Measurements from ENCODE around the gene ZNF32.
A peak's percentile ranks its signal among the peaks of the same experiment; 100 is the strongest.
"Not testable (repeated sequence)": the region's sequence is repeated elsewhere in the genome, so short reads cannot be mapped to it uniquely, and the experiment has no call there.

ZNF32 gene

GRCh38 chr10:43635816-43636215 lies 12.9 kb downstream of the ZNF32 start:
- not testable (repeated sequence) for DNase-seq (ENCODE audit: low read depth in 2 of 2)

- DNase-seq (ENCODE audit: low read depth in 2 of 2) = no peak
Observed at GRCh38 chr10:43628956-43629355, 19.7 kb downstream of the ZNF32 start.

DNA sequence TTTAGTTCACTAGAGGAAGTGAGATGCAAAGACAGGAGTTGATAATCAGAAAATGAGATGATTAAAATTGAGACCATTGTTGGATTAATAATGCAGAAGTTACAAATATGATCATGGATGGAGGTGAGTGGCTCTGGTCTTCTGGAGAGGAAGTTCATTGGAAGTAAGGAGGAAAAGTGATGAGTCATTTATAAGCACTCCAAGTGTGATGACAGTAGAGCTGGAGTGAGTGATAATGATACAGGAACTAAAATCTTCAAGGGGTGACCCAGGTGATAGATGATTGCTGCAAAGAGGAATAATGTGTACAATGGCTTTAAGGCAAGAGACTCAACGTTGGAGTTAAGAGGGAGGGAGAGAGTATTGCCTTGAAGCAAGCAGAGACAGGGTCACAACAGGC lies 20.7 kb downstream of the ZNF32 start:
- DNase-seq (ENCODE audit: low read depth in 2 of 2) = no peak

- no peak for DNase-seq (ENCODE audit: low read depth in 2 of 2)
Observed at GRCh38 chr10:43623351-43623750, 25.3 kb downstream of the ZNF32 start.

GRCh38 chr10:43622038-43622437 lies 26.6 kb downstream of the ZNF32 start:
- no peak for DNase-seq (ENCODE audit: low read depth in 2 of 2)

DNA sequence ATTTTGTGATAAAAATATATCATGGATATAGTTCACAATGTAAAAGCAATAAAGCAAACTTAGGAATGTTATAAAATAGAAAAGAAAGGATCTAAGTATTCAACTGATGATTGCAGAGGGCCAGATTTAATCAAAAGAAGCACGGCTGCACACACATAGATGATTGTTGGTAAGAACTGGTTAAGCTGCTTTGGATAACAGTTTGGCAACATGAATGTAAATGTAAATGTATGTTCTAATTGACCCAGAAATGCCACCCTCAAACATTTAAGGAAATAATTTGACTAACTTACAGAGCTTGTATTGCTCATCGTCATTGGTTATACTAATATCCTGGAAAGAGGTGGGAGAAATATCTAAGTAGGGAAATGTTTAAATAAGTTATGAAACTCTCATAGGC lies 29.3 kb downstream of the ZNF32 start:
- no peak for DNase-seq (ENCODE audit: low read depth in 2 of 2)

GRCh38 chr10:43616697-43617370 lies 31.8 kb downstream of the ZNF32 start:
- DNase-seq (ENCODE audit: low read depth in 2 of 2) = no peak

GRCh38 chr10:43610636-43611035 lies 38.0 kb downstream of the ZNF32 start:
- DNase-seq (ENCODE audit: low read depth in 2 of 2) = no peak

DNA sequence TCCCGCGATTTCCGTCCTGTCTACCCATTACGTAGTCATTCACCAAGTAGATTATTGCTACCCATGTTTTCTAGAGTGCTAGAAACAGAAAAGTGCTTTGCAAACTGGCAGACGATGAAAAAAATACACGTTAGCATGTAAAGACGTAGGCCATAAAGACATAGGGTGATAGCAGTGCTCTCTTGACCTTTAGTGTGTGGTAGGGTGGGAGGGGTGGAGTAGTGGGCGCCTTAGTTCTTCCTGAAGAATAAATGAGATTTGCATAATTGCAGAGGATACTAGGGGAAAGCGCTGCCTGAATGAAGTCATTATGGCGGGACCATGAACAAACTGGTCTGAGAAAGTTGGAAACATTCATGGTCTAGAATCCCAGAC lies 41.5 kb downstream of the ZNF32 start:
- no peak for DNase-seq (ENCODE audit: low read depth in 2 of 2)

- DNase-seq (ENCODE audit: low read depth in 2 of 2) = peak; percentile 46 to 66
Observed at GRCh38 chr10:43606323-43607198, 42.1 kb downstream of the ZNF32 start, which contains the start of gene ZNF485. Gene ZNF485, plus strand, starts transcription at chr10:43606438. Its CDS starts 613 bp downstream, at chr10:43607051.

- no peak for DNase-seq (ENCODE audit: low read depth in 2 of 2)
Observed at GRCh38 chr10:43605850-43606322, 42.8 kb downstream of the ZNF32 start.

DNA sequence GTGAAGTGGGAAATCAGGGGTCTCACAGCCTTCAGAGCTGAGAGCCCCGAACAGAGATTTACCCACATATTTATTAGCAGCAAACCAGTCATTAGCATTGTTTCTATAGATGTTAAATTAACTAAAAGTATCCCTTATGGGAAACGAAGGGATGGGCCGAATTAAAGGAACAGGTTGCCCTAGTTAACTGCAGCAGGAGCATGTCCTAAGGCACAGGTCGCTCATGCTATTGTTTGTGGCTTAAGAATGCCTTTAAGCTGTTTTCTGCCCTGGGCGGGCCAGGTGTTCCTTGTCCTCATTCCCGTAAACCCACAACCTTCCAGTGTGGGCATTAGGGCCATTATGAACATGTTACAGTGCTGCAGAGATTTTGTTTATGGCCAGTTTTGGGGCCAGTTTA lies 47.1 kb downstream of the ZNF32 start:
- DNase-seq (ENCODE audit: low read depth in 2 of 2) = not testable (repeated sequence)

DNA sequence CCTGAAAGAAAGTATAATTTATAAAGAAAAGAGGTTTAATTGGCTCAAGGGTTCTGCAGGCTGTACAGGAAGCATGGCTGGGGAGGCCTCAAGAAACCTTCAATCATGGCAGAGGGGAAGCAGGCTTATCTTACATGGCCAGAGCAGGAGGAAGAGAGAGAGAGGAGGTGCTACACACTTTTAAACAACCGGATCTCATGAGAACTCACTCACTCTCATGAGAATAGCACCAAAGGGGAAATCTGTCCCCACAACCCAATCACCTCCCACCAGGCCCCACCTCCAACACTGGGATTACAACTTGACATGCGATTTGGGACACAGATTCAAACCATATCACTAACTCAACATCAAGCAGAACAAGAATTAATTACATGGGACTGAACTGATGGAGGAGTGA lies 49.3 kb downstream of the ZNF32 start:
- DNase-seq (ENCODE audit: low read depth in 2 of 2) = no peak

GRCh38 chr10:43598446-43598845 lies 50.2 kb downstream of the ZNF32 start:
- DNase-seq (ENCODE audit: low read depth in 2 of 2) = no peak

DNA sequence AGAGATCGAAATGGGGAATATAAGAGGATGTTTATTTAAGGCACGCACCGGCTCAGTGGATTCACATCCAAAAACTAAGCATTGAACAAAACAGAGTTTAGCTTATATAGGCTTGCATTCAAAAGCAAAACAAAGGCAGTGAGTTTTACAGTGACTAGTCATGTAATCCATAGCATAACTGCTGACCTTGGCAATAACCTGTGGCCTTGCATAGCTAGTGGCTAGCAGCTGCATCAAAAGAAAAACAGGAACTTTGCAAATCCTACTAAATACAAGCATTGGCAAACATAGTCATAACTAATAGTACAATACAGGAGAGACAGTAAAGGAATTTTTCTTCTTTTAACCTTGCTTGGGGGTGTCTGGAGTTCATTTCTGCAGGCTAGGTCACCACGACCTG lies 52.1 kb downstream of the ZNF32 start:
- DNase-seq (ENCODE audit: low read depth in 2 of 2) = no peak

- peak in 1 of 2 donors; percentile 28 for DNase-seq (ENCODE audit: low read depth in 2 of 2)
Observed at GRCh38 chr10:43595739-43596298, 52.9 kb downstream of the ZNF32 start.

DNA sequence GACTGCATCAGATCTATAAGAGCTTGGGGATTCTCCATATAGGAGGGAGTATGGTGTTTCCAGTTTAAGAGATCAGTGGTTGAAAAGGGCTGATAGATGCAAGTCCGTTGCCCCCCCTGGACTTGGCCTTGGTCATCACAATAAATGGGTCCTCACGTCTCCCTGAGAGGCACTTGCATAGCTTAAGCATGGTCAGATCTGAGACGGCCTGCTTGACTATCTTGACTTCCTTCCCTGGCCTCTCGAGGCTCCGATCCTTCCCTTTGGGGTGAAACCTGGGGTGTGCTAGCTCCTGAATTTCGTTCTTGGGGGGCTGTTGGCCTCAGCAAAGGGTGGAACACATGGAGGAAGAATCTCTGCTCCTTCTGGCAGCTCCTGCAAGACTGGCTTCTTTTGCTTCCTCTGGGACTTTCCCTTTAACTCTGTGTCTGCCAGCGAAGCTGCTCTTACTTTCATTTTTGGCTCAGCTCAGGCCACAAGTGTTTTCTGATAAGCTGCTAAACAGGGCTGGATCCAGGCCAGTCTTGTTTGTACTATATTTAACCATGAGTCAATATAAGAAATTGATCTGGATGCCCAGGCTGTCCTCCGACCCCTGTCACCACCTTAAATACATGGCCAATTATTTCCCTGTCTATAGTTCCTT lies 53.6 kb downstream of the ZNF32 start:
- DNase-seq (ENCODE audit: low read depth in 2 of 2) = peak in 1 of 2 donors; percentile 10
